Renal pelvis (tissue), 4 donors: ENCODE data around the gene TRIM54. TPM values are rescaled to one million over a fixed set of nuclear protein-coding genes. Genes with fewer than 3 reads are reported as not detected.
"Not testable (repeated sequence)": the region's sequence is repeated elsewhere in the genome, so short reads cannot be mapped to it uniquely, and the experiment has no call there.

Source experiments
- DNase-seq: peaks from one replicate; pipeline ENCODE4 v3.0.0-alpha.2; 2013
- polyA plus RNA-seq, 3 donors: library from polyadenylated mRNA; unstranded; fragments of 120-200 nt; gene quantifications; one replicate each; pipeline ENCODE4 v1.2.1, GENCODE V29; 2013; ENCODE audit not compliant: insufficient read length in 3 of 3

TRIM54 gene
- polyA plus RNA-seq, 3 donors, result 4.4 to 8.2 (median 7.6) TPM

- DNase-seq, result no peak
Observed at GRCh38 chr2:27309651-27310050, 27.4 kb downstream of the TRIM54 start.

GRCh38 chr2:27312152-27312551 lies 29.9 kb downstream of the TRIM54 start:
- no peak for DNase-seq

GRCh38 chr2:27313882-27314645 lies 31.8 kb downstream of the TRIM54 start:
- DNase-seq, result no peak

GRCh38 chr2:27314709-27315108 lies 32.5 kb downstream of the TRIM54 start:
- no peak for DNase-seq

- no peak for DNase-seq
Observed at GRCh38 chr2:27315122-27315521, 32.9 kb downstream of the TRIM54 start.

- no peak for DNase-seq
Observed at GRCh38 chr2:27316655-27317412, 34.6 kb downstream of the TRIM54 start.

- not testable (repeated sequence) for DNase-seq
Observed at GRCh38 chr2:27319839-27320238, 37.6 kb downstream of the TRIM54 start.

GRCh38 chr2:27320958-27321543 lies 38.8 kb downstream of the TRIM54 start:
- DNase-seq, result no peak

- no peak for DNase-seq
Observed at GRCh38 chr2:27322301-27322765, 40.1 kb downstream of the TRIM54 start.

- DNase-seq, result peak; percentile 94
Observed at GRCh38 chr2:27322766-27323595, 40.8 kb downstream of the TRIM54 start, which contains the start of gene MPV17. Gene MPV17 (minus strand): TSS chr2:27323097. CDS start chr2:27322517, 580 bp downstream.

- DNase-seq, result no peak
Observed at GRCh38 chr2:27323596-27324285, 41.5 kb downstream of the TRIM54 start.

- no peak for DNase-seq
Observed at GRCh38 chr2:27324720-27325119, 42.5 kb downstream of the TRIM54 start.

- no peak for DNase-seq
Observed at GRCh38 chr2:27335311-27335710, 53.1 kb downstream of the TRIM54 start.

- no peak for DNase-seq
Observed at GRCh38 chr2:27336173-27336572, 53.9 kb downstream of the TRIM54 start.

GRCh38 chr2:27347641-27348040 lies 65.4 kb downstream of the TRIM54 start:
- no peak for DNase-seq

GRCh38 chr2:27350106-27350693 lies 68.0 kb downstream of the TRIM54 start:
- no peak for DNase-seq

GRCh38 chr2:27351802-27352598 lies 69.8 kb downstream of the TRIM54 start:
- no peak for DNase-seq

- DNase-seq, result not testable (repeated sequence)
Observed at GRCh38 chr2:27353386-27353761, 71.1 kb downstream of the TRIM54 start.

- no peak for DNase-seq
Observed at GRCh38 chr2:27353762-27354596, 71.8 kb downstream of the TRIM54 start.
